Mesendoderm (in vitro differentiated cells): ENCODE data around the gene ADARB2.
A peak's percentile ranks its signal among the peaks of the same experiment; 100 is the strongest.

Experiments
- DNase-seq: peaks from one replicate; pipeline ENCODE4 v3.0.0; 2013
- H2AK5ac ChIP-seq: 2 replicates; pipeline ENCODE4 v1.6.1; 2013; ENCODE audit warnings: low read length, inconsistent platforms
- H2BK120ac ChIP-seq: 2 replicates; pipeline ENCODE4 v1.6.1; 2013; ENCODE audit warnings: low read depth, mild to moderate bottlenecking, low read length, moderate library complexity, mixed read lengths
- H2BK15ac ChIP-seq: replicated peaks from 2 replicates; pipeline ENCODE4 v1.6.1; 2013; ENCODE audit warnings: low read depth, mild to moderate bottlenecking, moderate library complexity
- H2BK5ac ChIP-seq: 2 replicates; pipeline ENCODE4 v1.6.1; 2013; ENCODE audit warnings: low read length, inconsistent platforms
- H3K18ac ChIP-seq: 2 replicates; pipeline ENCODE4 v1.6.1; 2013; ENCODE audit warnings: mild to moderate bottlenecking, low read length, mixed read lengths
- H3K23ac ChIP-seq: one replicate; pipeline ENCODE4 v1.6.1; 2013; ENCODE audit warnings: low read length
- H3K27ac ChIP-seq: 2 replicates; pipeline ENCODE4 v1.5.1; 2013; ENCODE audit warnings: low read depth, mild to moderate bottlenecking, inconsistent platforms, low read length, moderate library complexity
- H3K27me3 ChIP-seq: 2 replicates; pipeline ENCODE4 v1.6.1; 2013; ENCODE audit warnings: low read length, control low read depth, mild to moderate bottlenecking, inconsistent platforms; ENCODE audit not compliant: insufficient read depth, poor library complexity
- H3K36me3 ChIP-seq: 2 replicates; pipeline ENCODE4 v1.6.1; 2013; ENCODE audit warnings: low read length, inconsistent platforms; ENCODE audit not compliant: control insufficient read depth, insufficient read depth
- H3K4ac ChIP-seq: one replicate; pipeline ENCODE4 v1.6.1; 2013; ENCODE audit warnings: low read depth, mild to moderate bottlenecking, low read length, moderate library complexity
- H3K4me1 ChIP-seq: 2 replicates; pipeline ENCODE4 v1.6.1; 2013; ENCODE audit warnings: low read depth, low read length, inconsistent platforms; ENCODE audit not compliant: control insufficient read depth
- H3K4me2 ChIP-seq: 2 replicates; pipeline ENCODE4 v1.6.1; 2013; ENCODE audit warnings: low read length
- H3K4me3 ChIP-seq: 2 replicates; pipeline ENCODE4 v1.5.1; 2013; ENCODE audit warnings: mild to moderate bottlenecking, low read length
- H3K56ac ChIP-seq: one replicate; pipeline ENCODE4 v1.6.1; 2013; ENCODE audit warnings: low read length
- H3K79me1 ChIP-seq: 2 replicates; pipeline ENCODE4 v1.6.1; 2013; ENCODE audit warnings: low read length, inconsistent platforms
- H3K79me2 ChIP-seq: 2 replicates; pipeline ENCODE4 v1.6.1; 2013; ENCODE audit warnings: mild to moderate bottlenecking, low read length; ENCODE audit not compliant: control insufficient read depth, insufficient read depth
- H3K9ac ChIP-seq: 2 replicates; pipeline ENCODE4 v1.6.1; 2013; ENCODE audit warnings: low read length, inconsistent platforms
- H4K5ac ChIP-seq: one replicate; pipeline ENCODE4 v1.6.1; 2013; ENCODE audit warnings: low read length
- H4K8ac ChIP-seq: one replicate; pipeline ENCODE4 v1.6.1; 2013; ENCODE audit warnings: low read depth, mild to moderate bottlenecking, control low read depth, low read length, moderate library complexity
- WGBS: extraction: QIAGEN DNeasy Blood & Tissue Kit; methylation state at CpG from one replicate; pipeline ENCODE4 v1.1.7; 2013; ENCODE audit warnings: low lambda C conversion rate, missing lambda C conversion rate; ENCODE audit not compliant: insufficient coverage; ENCODE audit errors: extremely low coverage; 5-methylcytosine and 5-hydroxymethylcytosine counted together

ADARB2 gene

DNA sequence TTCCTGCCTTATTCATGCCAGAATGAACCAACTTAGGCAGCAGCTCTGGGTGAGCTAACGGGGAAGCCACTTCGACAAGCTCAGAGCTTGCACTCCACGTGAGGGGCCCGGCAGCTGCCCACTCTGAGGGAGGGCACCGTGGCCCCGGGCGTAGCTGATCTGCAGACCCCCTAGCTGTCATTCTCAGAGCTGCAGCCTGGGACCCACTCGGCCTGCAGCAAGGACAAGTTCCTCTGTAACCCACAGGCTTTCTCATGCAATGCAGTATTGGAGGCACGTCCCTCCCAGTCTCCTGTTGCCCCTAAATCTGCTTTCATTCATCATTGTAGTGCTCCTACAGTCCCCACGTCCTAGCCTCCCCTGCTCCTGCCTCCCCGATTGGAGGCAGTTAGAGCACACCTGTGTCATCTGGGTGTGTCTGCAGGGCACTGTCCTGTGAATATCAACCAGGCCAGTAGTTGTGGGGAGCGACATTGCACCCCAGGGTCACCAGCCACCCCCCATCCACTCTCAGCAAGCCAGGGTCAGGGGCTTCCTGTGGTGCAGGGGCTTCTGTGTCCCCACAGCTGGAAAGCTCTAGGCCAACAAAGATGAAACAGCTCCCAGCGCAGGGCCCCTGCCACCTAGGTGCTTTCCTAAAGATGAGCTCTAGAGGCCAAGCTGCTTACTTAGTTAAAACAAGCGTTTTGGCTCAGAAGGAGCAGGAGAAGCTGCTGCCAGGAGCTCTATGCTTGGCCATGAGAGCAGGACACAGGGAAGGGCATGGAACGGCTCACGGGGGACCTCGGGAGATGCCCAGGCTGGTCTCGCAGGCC is 333.6 kb downstream of the ADARB2 start:
- peak; percentile 63 for DNase-seq
- no peaks in the 10 kb centered on the region for H3K79me1 ChIP-seq
- H3K27ac ChIP-seq: no peak overlapping the region
- no peaks in the 10 kb centered on the region for H3K79me2 ChIP-seq
- no peaks in the 10 kb centered on the region for H3K36me3 ChIP-seq
- H2BK5ac ChIP-seq: no peak overlapping the region
- no peak overlapping the region for H3K4me3 ChIP-seq
- no peak overlapping the region for H2BK120ac ChIP-seq
- no CpG with 5 or more reads among the region's 18 CpGs for WGBS
- no peak overlapping the region for H3K4me2 ChIP-seq
- no peak overlapping the region for H3K23ac ChIP-seq
- H2AK5ac ChIP-seq: no peak overlapping the region
- no peak overlapping the region for H3K18ac ChIP-seq
- H3K56ac ChIP-seq: peak overlapping the region; percentile 25
- no peak overlapping the region for H4K5ac ChIP-seq
- H4K8ac ChIP-seq: no peak overlapping the region
- H3K9ac ChIP-seq: no peak overlapping the region
- no peaks in the 10 kb centered on the region for H3K27me3 ChIP-seq
- H3K4ac ChIP-seq: no peak overlapping the region
- peaks cover 8% of the 10 kb centered on the region for H3K4me1 ChIP-seq
- no peak overlapping the region for H2BK15ac ChIP-seq

DNA sequence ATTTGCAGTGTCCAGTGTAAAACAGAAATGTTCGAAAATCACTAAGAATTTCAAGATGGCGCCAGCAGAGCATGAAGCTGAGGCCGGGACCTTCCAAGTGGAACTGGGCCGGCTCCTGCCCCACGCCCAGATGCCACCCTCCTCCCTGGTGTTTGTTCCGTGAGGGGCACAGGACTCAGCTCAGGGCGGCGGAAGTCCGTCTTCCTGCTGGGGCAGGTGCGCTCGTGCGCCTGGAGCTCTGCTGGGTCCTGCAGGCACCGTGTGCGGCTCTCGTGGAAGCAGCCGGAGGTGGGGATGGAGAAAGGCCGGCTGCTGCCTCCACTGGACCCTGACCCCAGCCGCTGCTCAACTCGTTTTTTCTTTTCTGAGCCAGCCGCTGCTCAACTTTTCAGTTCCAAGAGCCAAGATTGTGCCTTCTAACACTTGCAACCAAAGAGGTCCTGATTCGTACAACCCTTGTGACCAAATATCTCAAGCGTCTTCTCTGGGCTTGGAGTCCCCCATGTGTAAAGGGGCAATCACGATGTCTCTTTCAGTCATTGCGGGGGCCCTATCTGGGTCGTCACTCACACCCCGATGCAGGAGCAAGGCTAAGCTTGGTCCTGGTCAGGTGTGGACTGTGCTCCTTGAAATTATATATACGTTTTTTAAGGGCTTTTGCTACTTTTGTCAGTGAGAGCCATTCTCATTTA is 334.4 kb downstream of the ADARB2 start:
- Histone ChIP-seq H3K79me2 (no peaks in the 10 kb centered on the region), H2BK15ac (no peak overlapping the region), H2BK120ac (no peak overlapping the region), H3K79me1 (no peaks in the 10 kb centered on the region), H3K18ac (no peak overlapping the region), H2AK5ac (no peak overlapping the region), H3K56ac (no peak overlapping the region), H4K5ac (no peak overlapping the region), H3K4me2 (no peak overlapping the region), H3K4ac (no peak overlapping the region), H3K36me3 (no peaks in the 10 kb centered on the region), H3K9ac (no peak overlapping the region), H3K4me3 (no peak overlapping the region), H3K27me3 (no peaks in the 10 kb centered on the region), H2BK5ac (no peak overlapping the region), H3K23ac (no peak overlapping the region), H3K4me1 (peaks cover 8% of the 10 kb centered on the region), H4K8ac (no peak overlapping the region), H3K27ac (no peak overlapping the region)
- no CpG with 5 or more reads among the region's 27 CpGs for WGBS
- DNase-seq: no peak

DNA sequence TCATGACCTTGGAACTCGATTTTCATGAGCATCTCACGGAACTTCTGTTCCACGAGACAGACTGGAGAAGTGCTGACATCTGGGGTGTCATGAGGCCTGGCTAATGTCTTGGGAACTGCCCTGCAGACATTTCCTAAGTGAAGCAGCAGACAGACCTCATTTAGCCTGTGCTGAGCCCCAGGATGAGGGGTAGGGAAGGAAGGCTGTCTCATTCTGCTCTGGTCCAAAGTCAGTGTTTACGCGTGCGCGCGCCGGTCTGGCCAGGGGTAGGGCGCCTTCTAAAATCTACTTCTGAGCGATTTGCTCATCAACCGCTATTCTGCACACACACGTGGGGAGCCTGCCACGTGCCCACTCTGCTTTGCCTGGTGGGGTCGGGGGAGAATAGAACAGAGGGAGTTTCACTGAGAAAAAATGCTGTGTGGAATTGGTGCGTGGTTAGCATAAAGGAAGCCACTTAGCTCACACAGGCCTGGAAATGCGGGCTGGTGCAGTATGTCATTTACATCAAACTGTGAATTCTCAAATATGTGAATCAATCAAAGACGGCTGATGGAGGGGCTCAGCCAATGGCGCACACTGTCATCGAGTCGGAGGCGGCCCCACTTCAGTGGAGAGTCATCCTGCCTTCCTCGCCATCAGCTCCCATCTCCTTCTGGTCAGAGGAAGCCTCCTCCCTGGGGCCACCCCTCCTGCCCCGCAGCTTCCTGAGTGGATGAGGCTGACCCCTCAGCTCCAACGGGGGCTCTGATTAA is 335.1 kb downstream of the ADARB2 start:
- WGBS: no CpG with 5 or more reads among the region's 25 CpGs
- Histone ChIP-seq H3K4me3 (no peak overlapping the region), H3K27ac (no peak overlapping the region), H4K5ac (no peak overlapping the region), H2BK120ac (no peak overlapping the region), H2AK5ac (no peak overlapping the region), H4K8ac (no peak overlapping the region), H3K9ac (no peak overlapping the region), H3K18ac (no peak overlapping the region), H3K56ac (no peak overlapping the region), H3K79me1 (no peaks in the 10 kb centered on the region), H3K23ac (no peak overlapping the region), H3K36me3 (no peaks in the 10 kb centered on the region), H3K79me2 (no peaks in the 10 kb centered on the region), H2BK5ac (no peak overlapping the region), H3K27me3 (no peaks in the 10 kb centered on the region), H3K4me1 (peaks cover 8% of the 10 kb centered on the region), H3K4ac (no peak overlapping the region), H3K4me2 (no peak overlapping the region), H2BK15ac (no peak overlapping the region)
- DNase-seq: no peak

DNA sequence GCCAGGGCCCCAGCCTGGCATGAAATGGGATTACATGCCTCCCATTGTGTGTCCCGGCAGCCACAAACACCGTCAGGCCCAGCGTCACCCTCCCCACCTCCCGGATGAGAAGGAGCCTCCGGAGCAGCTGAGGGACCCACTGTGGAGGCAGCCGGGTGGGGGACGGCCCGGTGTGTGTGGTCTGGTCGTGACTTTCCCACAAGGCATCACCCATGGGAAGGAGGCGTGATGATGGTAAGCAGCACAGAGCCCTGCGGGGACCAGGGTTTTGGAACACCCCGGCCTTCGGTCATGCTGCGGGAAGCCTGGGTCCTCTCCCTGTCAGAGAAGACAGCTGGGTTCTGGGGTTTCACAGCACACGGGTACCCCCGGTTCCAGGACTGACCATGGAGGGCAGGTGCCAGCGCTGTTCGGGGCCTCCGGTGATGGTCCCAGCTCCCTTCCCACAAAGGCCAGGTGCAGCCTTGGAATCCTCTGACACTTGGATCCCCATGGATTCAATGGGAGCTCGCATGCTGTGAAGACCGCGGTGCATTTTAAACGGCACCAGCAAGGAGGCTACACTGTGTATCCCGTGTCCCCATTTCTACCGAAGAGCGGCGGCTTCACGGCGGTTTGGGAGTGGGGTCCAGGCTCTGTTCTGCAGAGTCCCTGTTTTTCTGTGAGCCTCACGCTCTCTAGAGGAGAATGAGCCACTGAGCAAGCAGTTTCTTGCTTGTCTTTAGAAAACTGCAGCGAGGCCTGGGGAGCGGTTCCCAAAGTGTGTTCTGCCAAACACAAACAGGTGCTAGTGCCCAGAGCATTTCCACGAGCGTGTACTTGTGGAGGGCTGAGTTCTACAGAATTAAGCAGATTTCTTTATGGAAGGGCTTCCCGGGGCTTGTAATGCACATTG is 336.0 kb downstream of the ADARB2 start:
- H3K79me1 ChIP-seq: no peaks in the 10 kb centered on the region
- no peak overlapping the region for H2BK15ac ChIP-seq
- no peaks in the 10 kb centered on the region for H3K79me2 ChIP-seq
- H2AK5ac ChIP-seq: no peak overlapping the region
- WGBS: no CpG with 5 or more reads among the region's 35 CpGs
- no peak overlapping the region for H4K8ac ChIP-seq
- H3K9ac ChIP-seq: no peak overlapping the region
- peaks cover 8% of the 10 kb centered on the region for H3K4me1 ChIP-seq
- no peak overlapping the region for H3K56ac ChIP-seq
- no peak overlapping the region for H4K5ac ChIP-seq
- no peak overlapping the region for H3K4me2 ChIP-seq
- no peak overlapping the region for H3K4me3 ChIP-seq
- DNase-seq: no peak
- H3K23ac ChIP-seq: no peak overlapping the region
- H3K27me3 ChIP-seq: no peaks in the 10 kb centered on the region
- H2BK5ac ChIP-seq: no peak overlapping the region
- H3K27ac ChIP-seq: no peak overlapping the region
- no peaks in the 10 kb centered on the region for H3K36me3 ChIP-seq
- no peak overlapping the region for H3K4ac ChIP-seq
- H3K18ac ChIP-seq: no peak overlapping the region
- no peak overlapping the region for H2BK120ac ChIP-seq
